22Rv1 (cell line): ENCODE measurements around the gene TF.

Experiments used
- CTCF ChIP-seq: fragments of 450-650 bp; IDR thresholded peaks from 2 replicates; pipeline ENCODE4 v1.5.1; 2017; ENCODE audit warnings: mild to moderate bottlenecking
- ZFX ChIP-seq: fragments of 450-650 bp; IDR thresholded peaks from 2 replicates; pipeline ENCODE4 v1.6.1; 2017; ENCODE audit warnings: antibody characterized with exemption, borderline replicate concordance

GRCh38 chr3:133779626-133780203, 33.5 kb downstream of the TF start:
- TF ChIP-seq CTCF = no peak
- TF ChIP-seq ZFX = no peak
